Ovary (tissue), 3 donors: ENCODE data around the gene SETD2.

Experiments
- POLR2A ChIP-seq: fragments of 450-650 bp; IDR thresholded peaks from one replicate; pipeline ENCODE4 v1.6.1; 2017; ENCODE audit warnings: antibody characterized with exemption, mild to moderate bottlenecking, moderate library complexity
- TF ChIP-seq, protein P1 (sequence below), 3 donors: fragments of 450-650 bp in 2 of 3; fragments of 200-600 bp in 1 of 3; IDR thresholded peaks; one replicate each; pipeline versions ENCODE4 v1.5.1 to v1.8.0; 2016 to 2022; ENCODE audit warnings: antibody characterized with exemption in 3 of 3, mild to moderate bottlenecking in 1 of 3
- donor health status: DM: no; HTN: no; CAD: no.

GRCh38 chr3:47104259-47104658 lies 59.7 kb downstream of the SETD2 start:
- TF ChIP-seq, protein P1, sequence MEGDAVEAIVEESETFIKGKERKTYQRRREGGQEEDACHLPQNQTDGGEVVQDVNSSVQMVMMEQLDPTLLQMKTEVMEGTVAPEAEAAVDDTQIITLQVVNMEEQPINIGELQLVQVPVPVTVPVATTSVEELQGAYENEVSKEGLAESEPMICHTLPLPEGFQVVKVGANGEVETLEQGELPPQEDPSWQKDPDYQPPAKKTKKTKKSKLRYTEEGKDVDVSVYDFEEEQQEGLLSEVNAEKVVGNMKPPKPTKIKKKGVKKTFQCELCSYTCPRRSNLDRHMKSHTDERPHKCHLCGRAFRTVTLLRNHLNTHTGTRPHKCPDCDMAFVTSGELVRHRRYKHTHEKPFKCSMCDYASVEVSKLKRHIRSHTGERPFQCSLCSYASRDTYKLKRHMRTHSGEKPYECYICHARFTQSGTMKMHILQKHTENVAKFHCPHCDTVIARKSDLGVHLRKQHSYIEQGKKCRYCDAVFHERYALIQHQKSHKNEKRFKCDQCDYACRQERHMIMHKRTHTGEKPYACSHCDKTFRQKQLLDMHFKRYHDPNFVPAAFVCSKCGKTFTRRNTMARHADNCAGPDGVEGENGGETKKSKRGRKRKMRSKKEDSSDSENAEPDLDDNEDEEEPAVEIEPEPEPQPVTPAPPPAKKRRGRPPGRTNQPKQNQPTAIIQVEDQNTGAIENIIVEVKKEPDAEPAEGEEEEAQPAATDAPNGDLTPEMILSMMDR (IDR thresholded peaks at IDR 0.05) = no peak
- TF ChIP-seq POLR2A = no peak
